ENCODE results near the gene TRMT2A.

The TRMT2A gene

DNA sequence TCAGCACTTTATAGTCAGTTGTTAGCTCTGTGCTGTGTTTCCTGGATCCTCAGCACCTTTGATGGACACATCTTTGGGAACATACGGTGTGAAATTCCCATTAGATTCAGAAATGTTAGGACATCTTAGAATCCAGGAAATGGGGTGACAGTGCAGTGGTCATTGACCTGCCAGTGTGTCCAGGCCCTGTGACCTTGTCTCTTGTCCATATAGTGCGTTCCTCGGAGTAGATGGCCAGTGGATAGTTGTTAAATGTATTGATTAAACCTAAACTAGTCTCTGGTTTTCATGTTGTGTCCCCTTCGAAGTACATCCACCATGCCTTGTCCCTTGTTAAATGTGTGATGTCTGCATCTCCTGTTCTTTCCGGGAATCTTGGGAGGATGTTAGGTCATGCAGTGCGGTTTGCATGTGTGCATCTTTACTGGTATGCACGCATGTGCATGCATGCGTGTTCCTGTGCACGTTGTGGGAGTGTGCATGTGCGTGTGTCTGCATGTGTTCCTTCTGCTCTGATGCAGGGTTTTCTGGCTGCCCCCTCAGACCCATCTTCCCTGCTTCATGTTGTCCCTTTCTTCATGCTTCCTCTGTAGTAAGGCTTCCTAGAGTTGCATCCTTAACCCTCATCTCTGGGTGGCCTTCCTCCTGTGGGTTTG lies 33.0 kb downstream of the TRMT2A start:
- Histone ChIP-seq H3K9me3 (ENCODE audit: insufficient read depth, low read length) (no peaks in the 10 kb centered on the region), H3K4me2 (ENCODE audit: low read length) (no peak overlapping the region), H3K4me1 (ENCODE audit: low read length) (peaks cover 8% of the 10 kb centered on the region), H3K9ac (ENCODE audit: low read length) (no peak overlapping the region), H2AFZ (ENCODE audit: low read depth, low read length) (no peak overlapping the region), H4K20me1 (ENCODE audit: insufficient read depth, low read length) (peaks cover 26% of the 10 kb centered on the region), H3K4me3 (ENCODE audit: low read length) (no peak overlapping the region), H3K27ac (ENCODE audit: low read length) (no peak overlapping the region), H3K79me2 (ENCODE audit: low read length) (peaks cover 60% of the 10 kb centered on the region), H3K36me3 (replicated peaks; ENCODE audit: low read depth, low read length) (peaks cover 27% of the 10 kb centered on the region), H3K27me3 (ENCODE audit: low read depth, low read length) (no peaks in the 10 kb centered on the region)
- no peak for TF ChIP-seq EZH2phosphoT487 (IDR thresholded peaks at IDR 0.05; ENCODE audit: low read depth)
- TF ChIP-seq, protein P1, sequence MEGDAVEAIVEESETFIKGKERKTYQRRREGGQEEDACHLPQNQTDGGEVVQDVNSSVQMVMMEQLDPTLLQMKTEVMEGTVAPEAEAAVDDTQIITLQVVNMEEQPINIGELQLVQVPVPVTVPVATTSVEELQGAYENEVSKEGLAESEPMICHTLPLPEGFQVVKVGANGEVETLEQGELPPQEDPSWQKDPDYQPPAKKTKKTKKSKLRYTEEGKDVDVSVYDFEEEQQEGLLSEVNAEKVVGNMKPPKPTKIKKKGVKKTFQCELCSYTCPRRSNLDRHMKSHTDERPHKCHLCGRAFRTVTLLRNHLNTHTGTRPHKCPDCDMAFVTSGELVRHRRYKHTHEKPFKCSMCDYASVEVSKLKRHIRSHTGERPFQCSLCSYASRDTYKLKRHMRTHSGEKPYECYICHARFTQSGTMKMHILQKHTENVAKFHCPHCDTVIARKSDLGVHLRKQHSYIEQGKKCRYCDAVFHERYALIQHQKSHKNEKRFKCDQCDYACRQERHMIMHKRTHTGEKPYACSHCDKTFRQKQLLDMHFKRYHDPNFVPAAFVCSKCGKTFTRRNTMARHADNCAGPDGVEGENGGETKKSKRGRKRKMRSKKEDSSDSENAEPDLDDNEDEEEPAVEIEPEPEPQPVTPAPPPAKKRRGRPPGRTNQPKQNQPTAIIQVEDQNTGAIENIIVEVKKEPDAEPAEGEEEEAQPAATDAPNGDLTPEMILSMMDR (IDR thresholded peaks at IDR 0.05; ENCODE audit: low read depth, low read length) = no peak

DNA sequence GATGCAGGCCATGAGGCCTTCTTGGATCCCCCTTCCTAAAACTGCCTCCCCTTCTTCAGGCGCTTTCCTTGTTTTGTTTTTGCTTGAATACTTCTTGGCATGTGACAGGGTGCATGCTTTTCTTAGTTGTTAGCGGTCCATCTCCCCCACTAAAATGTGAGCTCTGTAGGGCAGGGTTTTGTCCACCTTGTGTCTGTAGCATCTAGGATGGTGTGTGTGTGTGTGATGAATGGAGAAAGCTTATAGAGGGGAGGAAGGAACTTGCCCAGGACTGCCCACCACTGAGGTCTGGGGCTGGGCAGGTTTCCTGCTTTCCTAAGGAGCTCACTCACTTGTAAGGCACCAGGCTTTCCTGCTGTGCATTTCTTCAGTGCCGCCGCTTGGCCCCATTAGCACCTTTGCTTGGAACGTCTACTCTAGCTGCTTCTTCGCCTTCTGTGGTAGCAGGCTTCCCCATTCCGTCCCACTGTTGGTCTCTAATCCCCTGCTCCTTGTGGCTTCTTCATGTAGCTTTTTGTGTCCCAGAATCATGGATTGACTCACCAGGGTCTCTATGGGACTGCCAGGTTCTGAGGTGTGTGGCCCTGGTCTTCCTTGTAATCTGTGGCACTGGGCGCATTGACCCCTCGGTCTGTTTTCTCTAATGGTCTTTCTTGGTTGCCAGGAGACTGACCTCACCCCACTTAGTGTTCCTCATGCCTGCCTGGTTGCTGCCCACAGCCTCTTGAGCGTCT lies 33.7 kb downstream of the TRMT2A start:
- no peaks in the 10 kb centered on the region for H3K9me3 ChIP-seq (ENCODE audit: insufficient read depth, low read length)
- peaks cover 24% of the 10 kb centered on the region for H3K36me3 ChIP-seq (replicated peaks; ENCODE audit: low read depth, low read length)
- no peak overlapping the region for H3K4me2 ChIP-seq (ENCODE audit: low read length)
- no peaks in the 10 kb centered on the region for H3K27me3 ChIP-seq (ENCODE audit: low read depth, low read length)
- H2AFZ ChIP-seq (ENCODE audit: low read depth, low read length) = no peak overlapping the region
- H4K20me1 ChIP-seq (ENCODE audit: insufficient read depth, low read length) = peaks cover 26% of the 10 kb centered on the region
- no peak overlapping the region for H3K9ac ChIP-seq (ENCODE audit: low read length)
- no peak overlapping the region for H3K27ac ChIP-seq (ENCODE audit: low read length)
- H3K79me2 ChIP-seq (ENCODE audit: low read length) = peaks cover 60% of the 10 kb centered on the region
- no peak overlapping the region for H3K4me3 ChIP-seq (ENCODE audit: low read length)
- TF ChIP-seq EZH2phosphoT487 (IDR thresholded peaks at IDR 0.05; ENCODE audit: low read depth) = no peak
- TF ChIP-seq, protein P1 (IDR thresholded peaks at IDR 0.05; ENCODE audit: low read depth, low read length) = no peak
- H3K4me1 ChIP-seq (ENCODE audit: low read length) = peaks cover 8% of the 10 kb centered on the region

DNA sequence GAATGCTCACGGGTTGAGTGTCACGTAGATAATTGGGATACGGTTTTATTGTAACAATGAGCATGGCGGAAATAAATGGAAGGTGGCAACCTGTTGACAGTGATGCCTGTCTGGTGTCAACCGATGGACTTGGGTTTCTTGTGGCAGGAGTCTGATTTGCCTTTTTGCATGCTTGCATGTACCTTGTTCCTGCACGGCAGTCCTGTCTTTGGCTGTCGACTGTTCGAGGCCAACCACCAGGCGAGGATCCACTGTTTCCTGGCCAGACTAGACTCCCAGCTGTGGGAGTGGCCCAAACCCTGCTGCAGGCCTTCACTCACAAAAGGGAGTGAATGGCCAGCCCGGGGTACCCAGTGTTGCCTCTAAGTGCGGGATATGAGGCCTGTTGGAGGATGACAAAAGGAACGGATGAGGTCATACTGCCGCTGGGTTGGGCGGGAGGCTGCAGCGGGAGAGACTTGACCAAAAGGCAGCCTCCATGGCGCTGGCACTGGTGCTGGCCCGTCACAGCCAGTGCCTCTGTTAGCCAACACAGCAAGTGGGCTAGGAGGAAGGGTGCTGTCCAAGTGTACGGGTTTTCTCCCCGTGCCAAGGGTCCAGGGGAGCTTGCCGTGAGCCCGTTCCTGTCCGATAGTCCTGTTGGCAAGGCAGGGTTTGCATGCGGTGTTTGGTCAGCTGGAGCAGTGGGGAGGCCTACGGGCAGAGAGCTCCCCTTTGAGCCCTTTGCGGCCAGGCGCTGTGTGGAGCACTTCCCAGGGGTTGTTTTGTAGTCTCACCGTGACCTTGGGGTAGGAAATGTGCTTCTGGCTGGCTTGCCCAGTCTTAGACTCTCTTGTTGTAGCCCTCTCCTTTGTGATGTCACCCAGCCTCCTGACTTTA lies 36.0 kb downstream of the TRMT2A start:
- peaks cover 58% of the 10 kb centered on the region for H3K79me2 ChIP-seq (ENCODE audit: low read length)
- peak overlapping the region; percentile 86 for H3K9ac ChIP-seq (ENCODE audit: low read length)
- peaks cover 5% of the 10 kb centered on the region for H3K36me3 ChIP-seq (replicated peaks; ENCODE audit: low read depth, low read length)
- peak overlapping the region; percentile 82 for H3K4me2 ChIP-seq (ENCODE audit: low read length)
- H3K4me1 ChIP-seq (ENCODE audit: low read length) = peaks cover 8% of the 10 kb centered on the region
- TF ChIP-seq EZH2phosphoT487 (IDR thresholded peaks at IDR 0.05; ENCODE audit: low read depth) = no peak
- TF ChIP-seq, protein P1 (IDR thresholded peaks at IDR 0.05; ENCODE audit: low read depth, low read length) = no peak
- H2AFZ ChIP-seq (ENCODE audit: low read depth, low read length) = no peak overlapping the region; the same call in 1 of the 2 replicates
- H4K20me1 ChIP-seq (ENCODE audit: insufficient read depth, low read length) = peaks cover 26% of the 10 kb centered on the region
- peak overlapping the region; percentile 95 for H3K4me3 ChIP-seq (ENCODE audit: low read length)
- no peaks in the 10 kb centered on the region for H3K9me3 ChIP-seq (ENCODE audit: insufficient read depth, low read length)
- peak overlapping the region; percentile 32; the same call in 1 of the 2 replicates for H3K27ac ChIP-seq (ENCODE audit: low read length)
- no peaks in the 10 kb centered on the region for H3K27me3 ChIP-seq (ENCODE audit: low read depth, low read length)

DNA sequence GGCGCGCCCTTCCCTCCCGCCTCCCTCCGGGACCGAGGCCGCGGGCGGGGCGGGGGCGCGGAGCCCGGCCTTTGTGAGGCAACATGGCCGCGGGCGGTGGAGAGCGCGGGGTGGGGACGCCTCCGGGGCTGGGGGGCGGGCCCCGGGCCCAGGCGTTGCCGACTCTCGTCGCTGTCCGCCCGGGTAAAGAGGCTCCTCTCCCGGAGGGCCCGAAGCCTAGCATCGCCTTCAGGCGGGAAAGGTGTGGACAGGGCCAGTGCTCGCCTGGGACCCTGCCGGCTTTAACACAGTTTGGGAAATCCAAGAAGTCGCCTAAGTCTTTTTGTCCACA lies 36.6 kb downstream of the TRMT2A start:
- Histone ChIP-seq H3K79me2 (ENCODE audit: low read length) (peaks cover 52% of the 10 kb centered on the region), H3K9me3 (ENCODE audit: insufficient read depth, low read length) (no peaks in the 10 kb centered on the region), H3K36me3 (replicated peaks; ENCODE audit: low read depth, low read length) (peaks cover 4% of the 10 kb centered on the region), H3K9ac (ENCODE audit: low read length) (peak overlapping the region; percentile 86), H3K4me2 (ENCODE audit: low read length) (peak overlapping the region; percentile 82), H3K4me1 (ENCODE audit: low read length) (peaks cover 8% of the 10 kb centered on the region), H2AFZ (ENCODE audit: low read depth, low read length) (no peak overlapping the region; the same call in 1 of the 2 replicates), H3K4me3 (ENCODE audit: low read length) (peak overlapping the region; percentile 95), H4K20me1 (ENCODE audit: insufficient read depth, low read length) (peaks cover 26% of the 10 kb centered on the region), H3K27me3 (ENCODE audit: low read depth, low read length) (no peaks in the 10 kb centered on the region), H3K27ac (ENCODE audit: low read length) (peak overlapping the region; percentile 32; the same call in 1 of the 2 replicates)
- TF ChIP-seq, protein P1 (IDR thresholded peaks at IDR 0.05; ENCODE audit: low read depth, low read length) = no peak
- no peak for TF ChIP-seq EZH2phosphoT487 (IDR thresholded peaks at IDR 0.05; ENCODE audit: low read depth)
